Astrocyte (in vitro differentiated cells and primary cell): ENCODE data around the gene POLR2F.

Experiments used
- CTCF ChIP-seq: IDR thresholded peaks from 2 replicates; pipeline ENCODE4 v1.5.1; 2011; ENCODE audit warnings: low read depth, mild to moderate bottlenecking, inconsistent platforms, low read length, moderate library complexity; ENCODE audit not compliant: insufficient read depth
- EZH2 ChIP-seq: IDR thresholded peaks from 2 replicates; pipeline ENCODE4 v1.6.1; 2012; ENCODE audit warnings: mild to moderate bottlenecking, low read length, inconsistent platforms; ENCODE audit not compliant: insufficient read depth

GRCh38 chr22:37995460-37995859, 42.0 kb downstream of the POLR2F start:
- TF ChIP-seq CTCF (no peak), EZH2 (no peak)
